BE2C (cell line): ENCODE data around the gene KCNMA1.

Experiments
- DNase-seq: peaks from one replicate; pipeline ENCODE4 v3.0.0-alpha.2; 2020
- H3K27me3 ChIP-seq: fragments of 250-450 bp; sonication (Bioruptor Pico); 2 replicates; pipeline ENCODE4 v1.5.1; 2020; ENCODE audit warnings: mild to moderate bottlenecking
- H3K36me3 ChIP-seq: fragments of 250-450 bp; sonication (Bioruptor Pico); 2 replicates; pipeline ENCODE4 v1.5.1; 2020; ENCODE audit warnings: mild to moderate bottlenecking
- H3K4me1 ChIP-seq: fragments of 250-450 bp; sonication (Bioruptor Pico); 2 replicates; pipeline ENCODE4 v1.5.1; 2020
- H3K4me3 ChIP-seq: 2 replicates; pipeline ENCODE4 v1.5.1; 2011; ENCODE audit warnings: low read depth, low read length
- H3K9me3 ChIP-seq: fragments of 250-450 bp; sonication (Bioruptor Pico); 2 replicates; pipeline ENCODE4 v1.5.1; 2020
- TF ChIP-seq, protein P1 (sequence below): IDR thresholded peaks from 2 replicates; pipeline ENCODE4 v1.5.1; 2012; ENCODE audit warnings: mild to moderate bottlenecking, low read depth, low read length

The KCNMA1 gene

DNA sequence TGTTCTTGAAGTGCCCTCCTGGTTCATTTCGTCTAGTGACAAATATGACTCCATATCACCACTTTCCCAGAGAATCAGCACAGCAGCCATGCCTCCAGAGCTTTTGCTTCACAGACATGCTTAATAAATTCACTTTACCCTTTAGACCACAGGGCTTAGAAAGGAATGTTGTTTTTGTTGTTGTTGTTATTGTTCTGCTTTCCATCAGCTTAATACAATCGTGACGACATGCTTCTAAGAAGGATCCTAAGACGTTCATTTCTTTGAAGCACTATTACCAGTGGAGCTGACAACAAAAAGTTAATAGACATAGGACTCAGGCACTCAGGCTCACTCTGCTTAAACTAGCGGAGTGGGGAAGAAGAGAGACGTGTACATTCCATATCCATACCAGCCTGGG is 418.6 kb downstream of the KCNMA1 start:
- TF ChIP-seq, protein P1, sequence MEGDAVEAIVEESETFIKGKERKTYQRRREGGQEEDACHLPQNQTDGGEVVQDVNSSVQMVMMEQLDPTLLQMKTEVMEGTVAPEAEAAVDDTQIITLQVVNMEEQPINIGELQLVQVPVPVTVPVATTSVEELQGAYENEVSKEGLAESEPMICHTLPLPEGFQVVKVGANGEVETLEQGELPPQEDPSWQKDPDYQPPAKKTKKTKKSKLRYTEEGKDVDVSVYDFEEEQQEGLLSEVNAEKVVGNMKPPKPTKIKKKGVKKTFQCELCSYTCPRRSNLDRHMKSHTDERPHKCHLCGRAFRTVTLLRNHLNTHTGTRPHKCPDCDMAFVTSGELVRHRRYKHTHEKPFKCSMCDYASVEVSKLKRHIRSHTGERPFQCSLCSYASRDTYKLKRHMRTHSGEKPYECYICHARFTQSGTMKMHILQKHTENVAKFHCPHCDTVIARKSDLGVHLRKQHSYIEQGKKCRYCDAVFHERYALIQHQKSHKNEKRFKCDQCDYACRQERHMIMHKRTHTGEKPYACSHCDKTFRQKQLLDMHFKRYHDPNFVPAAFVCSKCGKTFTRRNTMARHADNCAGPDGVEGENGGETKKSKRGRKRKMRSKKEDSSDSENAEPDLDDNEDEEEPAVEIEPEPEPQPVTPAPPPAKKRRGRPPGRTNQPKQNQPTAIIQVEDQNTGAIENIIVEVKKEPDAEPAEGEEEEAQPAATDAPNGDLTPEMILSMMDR, result no peak
- H3K9me3 ChIP-seq, result no peaks in the 10 kb centered on the region
- no peaks in the 10 kb centered on the region for H3K36me3 ChIP-seq
- no peaks in the 10 kb centered on the region for H3K27me3 ChIP-seq
- no peak for DNase-seq
- H3K4me3 ChIP-seq, result no peak overlapping the region
- H3K4me1 ChIP-seq, result peaks cover 4% of the 10 kb centered on the region; the same call in 1 of the 2 replicates

DNA sequence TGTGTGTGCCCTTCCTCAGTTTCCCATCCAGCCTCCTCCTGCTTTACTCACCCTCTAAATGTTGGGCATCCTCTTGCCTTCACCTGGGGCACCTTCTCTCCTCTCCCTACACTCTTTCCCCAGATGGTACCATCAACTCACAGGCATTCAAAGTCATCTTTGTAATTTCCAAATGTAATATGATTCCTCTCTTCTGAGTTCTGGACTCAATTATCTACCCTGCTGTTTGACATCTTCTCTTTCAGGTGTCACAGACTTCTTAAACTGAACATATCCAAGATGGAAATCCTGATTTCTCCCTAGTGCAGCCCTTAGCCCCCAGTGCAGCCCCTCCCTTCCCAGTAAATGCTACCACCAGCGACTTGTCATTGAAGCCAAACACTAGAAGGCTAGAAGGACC is 422.8 kb downstream of the KCNMA1 start:
- TF ChIP-seq, protein P1, result no peak
- no peak for DNase-seq
- no peaks in the 10 kb centered on the region for H3K4me1 ChIP-seq
- no peaks in the 10 kb centered on the region for H3K27me3 ChIP-seq
- no peaks in the 10 kb centered on the region for H3K36me3 ChIP-seq
- H3K9me3 ChIP-seq, result no peaks in the 10 kb centered on the region
- H3K4me3 ChIP-seq, result no peak overlapping the region

DNA sequence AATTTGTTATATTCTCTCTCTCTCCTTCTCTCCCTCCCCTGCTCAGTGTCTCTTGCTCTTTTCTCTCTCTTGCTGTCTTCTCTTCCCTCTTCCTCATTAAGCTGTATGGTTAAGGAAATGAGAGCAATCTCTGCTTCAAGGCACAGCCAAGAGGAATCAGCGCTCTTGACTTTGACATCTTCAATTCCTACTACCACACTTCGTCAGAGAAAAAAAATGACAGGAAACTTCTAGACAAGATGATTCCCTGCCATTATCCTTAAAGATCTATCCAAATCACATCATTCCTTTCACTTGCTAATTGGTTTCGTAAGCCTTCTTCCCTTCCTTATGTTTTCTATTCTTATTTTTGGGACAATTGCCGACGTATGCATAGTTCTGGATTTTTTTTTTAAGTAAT is 425.0 kb downstream of the KCNMA1 start:
- DNase-seq, result no peak
- TF ChIP-seq, protein P1, result no peak
- H3K4me3 ChIP-seq, result no peak overlapping the region
- no peaks in the 10 kb centered on the region for H3K36me3 ChIP-seq
- H3K27me3 ChIP-seq, result no peaks in the 10 kb centered on the region
- H3K4me1 ChIP-seq, result no peaks in the 10 kb centered on the region
- H3K9me3 ChIP-seq, result no peaks in the 10 kb centered on the region

DNA sequence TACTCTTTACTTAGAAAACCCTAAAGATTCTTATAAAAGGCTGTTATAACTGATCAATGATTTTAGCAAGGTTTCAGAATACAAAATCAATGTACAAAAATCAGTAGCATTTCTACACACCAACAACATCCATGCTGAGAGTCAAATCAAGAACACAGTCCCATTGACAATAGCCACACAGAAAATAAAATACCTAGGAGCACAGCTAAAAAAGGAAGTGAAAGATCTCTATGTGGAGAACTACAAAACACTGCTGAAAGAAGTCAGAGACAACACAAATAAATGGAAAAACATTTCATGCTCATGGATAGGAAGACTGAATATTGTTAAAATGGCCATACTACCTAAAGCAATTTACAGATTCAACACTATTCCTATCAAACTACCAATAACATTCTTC is 427.0 kb downstream of the KCNMA1 start:
- no peaks in the 10 kb centered on the region for H3K9me3 ChIP-seq
- TF ChIP-seq, protein P1, result no peak
- no peak overlapping the region for H3K4me3 ChIP-seq
- no peaks in the 10 kb centered on the region for H3K36me3 ChIP-seq
- no peaks in the 10 kb centered on the region for H3K27me3 ChIP-seq
- no peaks in the 10 kb centered on the region for H3K4me1 ChIP-seq
- DNase-seq, result no peak

DNA sequence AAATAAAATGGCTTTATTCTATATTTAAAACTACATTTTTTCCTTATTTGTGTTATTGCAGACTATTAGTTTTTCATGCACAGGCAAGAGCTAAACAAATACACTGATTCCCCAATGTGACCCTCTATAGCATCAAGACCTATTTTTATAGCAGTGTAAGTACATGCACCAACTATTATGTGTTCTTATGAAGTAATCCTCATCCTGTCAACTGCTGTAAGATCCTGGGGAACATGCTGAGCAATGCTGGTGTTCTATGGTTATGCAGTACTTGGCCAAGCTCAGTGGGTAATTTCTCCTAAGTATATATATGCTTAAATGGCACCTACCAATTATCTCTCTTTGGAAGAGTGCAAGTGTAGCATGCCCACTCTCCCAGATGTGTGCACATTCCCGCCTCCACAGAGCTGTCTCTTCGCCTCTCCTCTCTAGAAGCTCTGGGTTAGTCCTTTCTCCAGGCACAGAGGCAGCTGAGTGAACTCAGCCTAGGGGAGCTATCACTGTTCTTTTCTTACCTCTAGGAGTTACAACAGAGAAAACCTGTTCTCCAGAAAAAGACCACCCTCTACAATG is 428.8 kb downstream of the KCNMA1 start:
- Histone ChIP-seq H3K4me3 (no peak overlapping the region), H3K36me3 (no peaks in the 10 kb centered on the region), H3K9me3 (no peaks in the 10 kb centered on the region), H3K27me3 (no peaks in the 10 kb centered on the region), H3K4me1 (no peaks in the 10 kb centered on the region)
- TF ChIP-seq, protein P1, result no peak
- DNase-seq, result no peak

DNA sequence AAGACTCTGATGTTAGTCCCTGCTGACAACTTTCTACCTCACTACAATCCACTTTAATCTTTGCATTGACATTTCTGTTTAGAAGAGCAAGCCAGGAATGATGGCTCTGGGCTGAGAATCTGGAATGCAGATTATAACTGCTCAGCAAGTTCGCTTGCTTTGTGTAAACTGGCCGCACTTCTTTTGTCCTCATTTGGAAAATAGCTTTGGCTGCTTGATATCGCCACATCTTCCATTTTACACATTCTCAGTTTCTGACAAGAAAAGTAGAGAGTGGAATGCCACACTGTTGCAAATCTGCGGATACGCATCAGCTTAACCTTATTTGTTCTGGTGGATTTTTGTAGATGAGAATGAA is 429.8 kb downstream of the KCNMA1 start:
- no peaks in the 10 kb centered on the region for H3K27me3 ChIP-seq
- no peak for DNase-seq
- no peaks in the 10 kb centered on the region for H3K4me1 ChIP-seq
- TF ChIP-seq, protein P1, result no peak
- H3K36me3 ChIP-seq, result no peaks in the 10 kb centered on the region
- no peak overlapping the region for H3K4me3 ChIP-seq
- no peaks in the 10 kb centered on the region for H3K9me3 ChIP-seq
